Measurements from ENCODE around the gene SLC32A1. TPM values are rescaled to one million over a fixed set of nuclear protein-coding genes. Genes with fewer than 3 reads are reported as not detected.

SLC32A1 gene
- total and polyA plus RNA-seq, 2 of the 13 experiments (the other 11 are each of a cell fraction or from before 2014, with no cell fraction given) = not detected

DNA sequence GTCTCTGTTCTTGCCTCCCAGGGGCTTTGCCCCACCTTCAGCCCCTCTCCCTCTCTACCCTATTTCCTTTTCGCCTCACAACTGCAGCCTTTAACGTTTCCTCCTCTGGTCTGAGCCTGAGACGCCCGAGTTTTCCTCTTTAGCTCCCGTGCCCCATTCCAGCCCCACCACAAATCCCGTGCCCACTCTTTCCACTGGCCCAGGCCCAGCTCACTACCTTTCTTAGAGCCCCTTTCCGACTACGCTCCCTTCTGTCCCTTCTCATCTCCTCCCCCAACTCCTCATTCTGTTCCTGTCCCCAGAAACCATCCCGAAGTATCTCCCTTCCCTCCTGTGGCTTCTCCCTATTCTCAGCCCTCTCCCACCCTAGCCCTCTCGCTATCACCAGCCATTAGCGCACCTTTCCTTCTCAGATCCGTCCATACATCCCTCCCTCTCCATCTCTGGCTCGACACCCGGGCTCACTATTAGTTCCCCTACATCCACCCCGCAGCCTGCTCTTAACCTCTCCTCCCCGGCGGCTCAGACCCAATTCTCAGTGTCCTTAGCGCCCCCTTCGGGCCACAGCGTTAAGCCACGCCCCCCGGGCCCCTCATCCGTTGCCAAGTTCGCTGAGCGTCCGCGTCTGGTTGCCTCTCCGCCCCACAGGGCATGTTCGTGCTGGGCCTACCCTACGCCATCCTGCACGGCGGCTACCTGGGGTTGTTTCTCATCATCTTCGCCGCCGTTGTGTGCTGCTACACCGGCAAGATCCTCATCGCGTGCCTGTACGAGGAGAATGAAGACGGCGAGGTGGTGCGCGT, 2.7 kb downstream of the SLC32A1 start (continued):
- TF ChIP-seq, protein P1, sequence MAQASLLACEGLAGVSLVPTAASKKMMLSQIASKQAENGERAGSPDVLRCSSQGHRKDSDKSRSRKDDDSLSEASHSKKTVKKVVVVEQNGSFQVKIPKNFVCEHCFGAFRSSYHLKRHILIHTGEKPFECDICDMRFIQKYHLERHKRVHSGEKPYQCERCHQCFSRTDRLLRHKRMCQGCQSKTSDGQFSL (CRISPR knock-in tag; IDR thresholded peaks at IDR 0.05) = no peak
- TF ChIP-seq XRCC5 (optimal IDR thresholded peaks at IDR 0.05; ENCODE audit: low read length) (peak; percentile 80), ZNF709 (CRISPR knock-in tag; IDR thresholded peaks at IDR 0.05) (no peak), ZSCAN12 (CRISPR knock-in tag; IDR thresholded peaks at IDR 0.05) (no peak), ZNF124 (CRISPR knock-in tag; IDR thresholded peaks at IDR 0.05) (no peak), PHF21A (CRISPR knock-in tag; IDR thresholded peaks at IDR 0.05) (no peak), ZFP41 (CRISPR knock-in tag; IDR thresholded peaks at IDR 0.05; ENCODE audit: borderline replicate concordance) (no peak), SCMH1 (CRISPR knock-in tag; IDR thresholded peaks at IDR 0.05; ENCODE audit: borderline replicate concordance) (no peak), CREB1 (IDR thresholded peaks at IDR 0.05) (no peak), CREB1 (CRISPR knock-in tag; IDR thresholded peaks at IDR 0.05) (no peak), ZNF207 (IDR thresholded peaks at IDR 0.05; ENCODE audit: borderline replicate concordance) (no peak), HMGXB4 (CRISPR knock-in tag; IDR thresholded peaks at IDR 0.05; ENCODE audit: borderline replicate concordance in 1 of 2, low read depth in 1 of 2) (0 out of 4 replicates have a peak, but pooled peaks of 1 of the 2 experiments have one; percentile 31), HOXA9 (CRISPR knock-in tag; IDR thresholded peaks at IDR 0.05; ENCODE audit: borderline replicate concordance) (no peak), GLI4 (CRISPR knock-in tag; IDR thresholded peaks at IDR 0.05; ENCODE audit: borderline replicate concordance) (no peak), ARID2 (CRISPR knock-in tag; IDR thresholded peaks at IDR 0.05; ENCODE audit: borderline replicate concordance) (no peak), ZEB1 (IDR thresholded peaks at IDR 0.05; ENCODE audit: insufficient replicate concordance, low read depth) (no peak), KAT8 (CRISPR knock-in tag; IDR thresholded peaks at IDR 0.05) (no peak), ARNT2 (CRISPR knock-in tag; IDR thresholded peaks at IDR 0.05; ENCODE audit: low read depth) (no peak), DR1 (CRISPR knock-in tag; IDR thresholded peaks at IDR 0.05) (no peak), ZNF674 (CRISPR knock-in tag; IDR thresholded peaks at IDR 0.05; ENCODE audit: low read depth) (no peak)
- TF ChIP-seq, protein P2, sequence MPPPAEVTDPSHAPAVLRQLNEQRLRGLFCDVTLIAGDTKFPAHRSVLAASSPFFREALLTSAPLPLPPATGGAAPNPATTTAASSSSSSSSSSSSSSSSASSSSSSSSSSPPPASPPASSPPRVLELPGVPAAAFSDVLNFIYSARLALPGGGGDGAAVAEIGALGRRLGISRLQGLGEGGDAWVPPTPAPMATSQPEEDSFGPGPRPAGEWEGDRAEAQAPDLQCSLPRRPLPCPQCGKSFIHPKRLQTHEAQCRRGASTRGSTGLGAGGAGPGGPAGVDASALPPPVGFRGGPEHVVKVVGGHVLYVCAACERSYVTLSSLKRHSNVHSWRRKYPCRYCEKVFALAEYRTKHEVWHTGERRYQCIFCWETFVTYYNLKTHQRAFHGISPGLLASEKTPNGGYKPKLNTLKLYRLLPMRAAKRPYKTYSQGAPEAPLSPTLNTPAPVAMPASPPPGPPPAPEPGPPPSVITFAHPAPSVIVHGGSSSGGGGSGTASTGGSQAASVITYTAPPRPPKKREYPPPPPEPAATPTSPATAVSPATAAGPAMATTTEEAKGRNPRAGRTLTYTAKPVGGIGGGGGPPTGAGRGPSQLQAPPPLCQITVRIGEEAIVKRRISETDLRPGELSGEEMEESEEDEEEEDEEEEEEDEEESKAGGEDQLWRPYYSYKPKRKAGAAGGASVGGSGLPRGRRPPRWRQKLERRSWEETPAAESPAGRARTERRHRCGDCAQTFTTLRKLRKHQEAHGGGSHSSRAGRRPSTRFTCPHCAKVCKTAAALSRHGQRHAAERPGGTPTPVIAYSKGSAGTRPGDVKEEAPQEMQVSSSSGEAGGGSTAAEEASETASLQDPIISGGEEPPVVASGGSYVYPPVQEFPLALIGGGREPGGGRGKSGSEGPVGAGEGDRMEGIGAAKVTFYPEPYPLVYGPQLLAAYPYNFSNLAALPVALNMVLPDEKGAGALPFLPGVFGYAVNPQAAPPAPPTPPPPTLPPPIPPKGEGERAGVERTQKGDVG (CRISPR knock-in tag; IDR thresholded peaks at IDR 0.05; ENCODE audit: borderline replicate concordance) = no peak
- TF ChIP-seq, protein P3, sequence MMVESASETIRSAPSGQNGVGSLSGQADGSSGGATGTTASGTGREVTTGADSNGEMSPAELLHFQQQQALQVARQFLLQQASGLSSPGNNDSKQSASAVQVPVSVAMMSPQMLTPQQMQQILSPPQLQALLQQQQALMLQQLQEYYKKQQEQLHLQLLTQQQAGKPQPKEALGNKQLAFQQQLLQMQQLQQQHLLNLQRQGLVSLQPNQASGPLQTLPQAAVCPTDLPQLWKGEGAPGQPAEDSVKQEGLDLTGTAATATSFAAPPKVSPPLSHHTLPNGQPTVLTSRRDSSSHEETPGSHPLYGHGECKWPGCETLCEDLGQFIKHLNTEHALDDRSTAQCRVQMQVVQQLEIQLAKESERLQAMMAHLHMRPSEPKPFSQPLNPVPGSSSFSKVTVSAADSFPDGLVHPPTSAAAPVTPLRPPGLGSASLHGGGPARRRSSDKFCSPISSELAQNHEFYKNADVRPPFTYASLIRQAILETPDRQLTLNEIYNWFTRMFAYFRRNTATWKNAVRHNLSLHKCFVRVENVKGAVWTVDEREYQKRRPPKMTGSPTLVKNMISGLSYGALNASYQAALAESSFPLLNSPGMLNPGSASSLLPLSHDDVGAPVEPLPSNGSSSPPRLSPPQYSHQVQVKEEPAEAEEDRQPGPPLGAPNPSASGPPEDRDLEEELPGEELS (CRISPR knock-in tag; IDR thresholded peaks at IDR 0.05) = no peak
